SK-N-SH treated with all-trans-retinoic acid at 6 μM for 48 hours (cell line): Measurements from ENCODE around the gene PTGIR.

ENCODE experiments used
- ATAC-seq: fragments of 200-7000 bp; cut with Tn5 transposase; 3 replicates; pipeline ENCODE4 v1.9.1; 2020; ENCODE audit warnings: mild to moderate bottlenecking, moderate library complexity
- ARNTL ChIP-seq: fragments of 450-650 bp; formaldehyde crosslinking; IDR thresholded peaks from 2 replicates; pipeline ENCODE4 v1.5.0; 2020; ENCODE audit warnings: low read depth, mild to moderate bottlenecking, moderate library complexity, borderline replicate concordance
- BACH2 ChIP-seq: fragments of 250-450 bp; sonication (Bioruptor Pico); IDR thresholded peaks from 2 replicates; pipeline ENCODE4 v1.9.0; 2021; ENCODE audit warnings: mild to moderate bottlenecking, borderline replicate concordance
- CREB5 ChIP-seq: fragments of 250-450 bp; sonication (Bioruptor Pico); IDR thresholded peaks from 2 replicates; pipeline ENCODE4 v1.5.1; 2020; ENCODE audit warnings: low read depth, mild to moderate bottlenecking, moderate library complexity
- CSDC2 ChIP-seq: fragments of 250-450 bp; sonication (Bioruptor Pico); IDR thresholded peaks from 2 replicates; pipeline ENCODE4 v1.5.0; 2020; ENCODE audit warnings: mild to moderate bottlenecking, moderate library complexity
- ESRRG ChIP-seq: fragments of 250-450 bp; sonication (Bioruptor Pico); IDR thresholded peaks from 2 replicates; pipeline ENCODE4 v1.6.1; 2021; ENCODE audit warnings: mild to moderate bottlenecking
- GLIS3 ChIP-seq: fragments of 250-450 bp; sonication (Bioruptor Pico); IDR thresholded peaks from 2 replicates; pipeline ENCODE4 v1.5.0; 2020; ENCODE audit warnings: mild to moderate bottlenecking, moderate library complexity
- ISL1 ChIP-seq: fragments of 250-450 bp; sonication (Bioruptor Pico); IDR thresholded peaks from 2 replicates; pipeline ENCODE4 v2.1.2; 2022; ENCODE audit warnings: mild to moderate bottlenecking, moderate library complexity
- OSR1 ChIP-seq: fragments of 250-450 bp; sonication (Bioruptor Pico); IDR thresholded peaks from 2 replicates; pipeline ENCODE4 v1.8.0; 2022; ENCODE audit warnings: moderate library complexity, mild to moderate bottlenecking, inconsistent platforms
- POU6F1 ChIP-seq: fragments of 250-450 bp; sonication (Bioruptor Pico); IDR thresholded peaks from 2 replicates; pipeline ENCODE4 v1.8.0; 2021; ENCODE audit warnings: low read depth, mild to moderate bottlenecking, moderate library complexity, borderline replicate concordance
- PPARA ChIP-seq: fragments of 250-450 bp; sonication (Bioruptor Pico); IDR thresholded peaks from 2 replicates; pipeline ENCODE4 v1.5.0; 2020; ENCODE audit warnings: mild to moderate bottlenecking, borderline replicate concordance
- RARB ChIP-seq: fragments of 250-450 bp; sonication (Bioruptor Pico); IDR thresholded peaks from 2 replicates; pipeline ENCODE4 v1.8.0; 2021; ENCODE audit warnings: mild to moderate bottlenecking, moderate library complexity
- SNAI2 ChIP-seq: fragments of 250-450 bp; sonication (Bioruptor Pico); IDR thresholded peaks from 2 replicates; pipeline ENCODE4 v1.5.0; 2020; ENCODE audit warnings: mild to moderate bottlenecking, moderate library complexity
- TCF4 ChIP-seq: fragments of 250-450 bp; sonication (Bioruptor Pico); IDR thresholded peaks from 2 replicates; pipeline ENCODE4 v1.8.0; 2021; ENCODE audit warnings: mild to moderate bottlenecking, moderate library complexity, borderline replicate concordance
- TOX ChIP-seq: fragments of 250-450 bp; sonication (Bioruptor Pico); IDR thresholded peaks from 2 replicates; pipeline ENCODE4 v1.8.0; 2021; ENCODE audit warnings: mild to moderate bottlenecking, moderate library complexity, borderline replicate concordance
- ZC3H10 ChIP-seq: fragments of 250-450 bp; sonication (Bioruptor Pico); IDR thresholded peaks from 2 replicates; pipeline ENCODE4 v1.5.1; 2021; ENCODE audit warnings: mild to moderate bottlenecking, moderate library complexity
- ZFP3 ChIP-seq: fragments of 250-450 bp; sonication (Bioruptor Pico); IDR thresholded peaks from 2 replicates; pipeline ENCODE4 v1.5.0; 2020; ENCODE audit warnings: mild to moderate bottlenecking, moderate library complexity
- ZFP30 ChIP-seq: fragments of 450-650 bp; formaldehyde crosslinking; IDR thresholded peaks from 2 replicates; pipeline ENCODE4 v1.5.0; 2022; ENCODE audit warnings: mild to moderate bottlenecking, moderate library complexity
- ZNF565 ChIP-seq: fragments of 450-650 bp; formaldehyde crosslinking; conservative IDR thresholded peaks from 2 replicates; pipeline ENCODE4 v1.5.0; 2020; ENCODE audit warnings: low read depth, mild to moderate bottlenecking, moderate library complexity
- ZNF70 ChIP-seq: fragments of 450-650 bp; formaldehyde crosslinking; IDR thresholded peaks from 2 replicates; pipeline ENCODE4 v1.5.0; 2020; ENCODE audit warnings: mild to moderate bottlenecking, moderate library complexity
- ZNF8 ChIP-seq: fragments of 450-650 bp; formaldehyde crosslinking; IDR thresholded peaks from 2 replicates; pipeline ENCODE4 v1.5.0; 2020; ENCODE audit warnings: mild to moderate bottlenecking, moderate library complexity
- TF ChIP-seq, protein P1 (sequence below): fragments of 250-450 bp; sonication (Bioruptor Pico); IDR thresholded peaks from 2 replicates; pipeline ENCODE4 v1.5.1; 2021; ENCODE audit warnings: mild to moderate bottlenecking, moderate library complexity
- TF ChIP-seq, protein P2 (sequence below): fragments of 250-450 bp; sonication (Bioruptor Pico); IDR thresholded peaks from 2 replicates; pipeline ENCODE4 v1.8.0; 2020; ENCODE audit warnings: mild to moderate bottlenecking, moderate library complexity, borderline replicate concordance

Gene PTGIR

GRCh38 chr19:46598372-46598917 lies 26.4 kb downstream of the PTGIR start:
- ATAC-seq = no peak
- TF ChIP-seq BACH2 (no peak), TCF4 (CRISPR knock-in tag) (no peak), ESRRG (CRISPR knock-in tag) (no peak), ZFP30 (CRISPR knock-in tag) (no peak), PPARA (no peak), CREB5 (CRISPR knock-in tag) (no peak), ZNF70 (no peak), POU6F1 (no peak), GLIS3 (no peak), CSDC2 (no peak), ZFP3 (CRISPR knock-in tag) (no peak), RARB (no peak), ZC3H10 (no peak), TOX (no peak), ARNTL (no peak)
- TF ChIP-seq, protein P1, sequence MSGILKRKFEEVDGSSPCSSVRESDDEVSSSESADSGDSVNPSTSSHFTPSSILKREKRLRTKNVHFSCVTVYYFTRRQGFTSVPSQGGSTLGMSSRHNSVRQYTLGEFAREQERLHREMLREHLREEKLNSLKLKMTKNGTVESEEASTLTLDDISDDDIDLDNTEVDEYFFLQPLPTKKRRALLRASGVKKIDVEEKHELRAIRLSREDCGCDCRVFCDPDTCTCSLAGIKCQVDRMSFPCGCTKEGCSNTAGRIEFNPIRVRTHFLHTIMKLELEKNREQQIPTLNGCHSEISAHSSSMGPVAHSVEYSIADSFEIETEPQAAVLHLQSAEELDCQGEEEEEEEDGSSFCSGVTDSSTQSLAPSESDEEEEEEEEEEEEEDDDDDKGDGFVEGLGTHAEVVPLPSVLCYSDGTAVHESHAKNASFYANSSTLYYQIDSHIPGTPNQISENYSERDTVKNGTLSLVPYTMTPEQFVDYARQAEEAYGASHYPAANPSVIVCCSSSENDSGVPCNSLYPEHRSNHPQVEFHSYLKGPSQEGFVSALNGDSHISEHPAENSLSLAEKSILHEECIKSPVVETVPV (CRISPR knock-in tag) = no peak
- TF ChIP-seq, protein P2, sequence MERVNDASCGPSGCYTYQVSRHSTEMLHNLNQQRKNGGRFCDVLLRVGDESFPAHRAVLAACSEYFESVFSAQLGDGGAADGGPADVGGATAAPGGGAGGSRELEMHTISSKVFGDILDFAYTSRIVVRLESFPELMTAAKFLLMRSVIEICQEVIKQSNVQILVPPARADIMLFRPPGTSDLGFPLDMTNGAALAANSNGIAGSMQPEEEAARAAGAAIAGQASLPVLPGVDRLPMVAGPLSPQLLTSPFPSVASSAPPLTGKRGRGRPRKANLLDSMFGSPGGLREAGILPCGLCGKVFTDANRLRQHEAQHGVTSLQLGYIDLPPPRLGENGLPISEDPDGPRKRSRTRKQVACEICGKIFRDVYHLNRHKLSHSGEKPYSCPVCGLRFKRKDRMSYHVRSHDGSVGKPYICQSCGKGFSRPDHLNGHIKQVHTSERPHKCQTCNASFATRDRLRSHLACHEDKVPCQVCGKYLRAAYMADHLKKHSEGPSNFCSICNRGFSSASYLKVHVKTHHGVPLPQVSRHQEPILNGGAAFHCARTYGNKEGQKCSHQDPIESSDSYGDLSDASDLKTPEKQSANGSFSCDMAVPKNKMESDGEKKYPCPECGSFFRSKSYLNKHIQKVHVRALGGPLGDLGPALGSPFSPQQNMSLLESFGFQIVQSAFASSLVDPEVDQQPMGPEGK (CRISPR knock-in tag) = no peak

GRCh38 chr19:46596008-46596407 lies 28.9 kb downstream of the PTGIR start:
- ATAC-seq = no peak
- no peak for TF ChIP-seq CSDC2

- ATAC-seq = no peak
- no peak for TF ChIP-seq POU6F1
- no peak for TF ChIP-seq ESRRG (CRISPR knock-in tag)
- no peak for TF ChIP-seq CSDC2
- no peak for TF ChIP-seq ZNF565
- TF ChIP-seq CREB5 (CRISPR knock-in tag) = no peak
- TF ChIP-seq SNAI2 (CRISPR knock-in tag) = no peak
- no peak for TF ChIP-seq BACH2
These were observed 33.0 kb downstream of the PTGIR start for GRCh38 chr19:46591870-46592269.

- ATAC-seq = no peak
- TF ChIP-seq ZNF70 = no peak
- no peak for TF ChIP-seq ESRRG (CRISPR knock-in tag)
- TF ChIP-seq ZFP30 (CRISPR knock-in tag) = no peak
- TF ChIP-seq ZNF565 = no peak
- TF ChIP-seq, protein P1 (CRISPR knock-in tag) = no peak
- TF ChIP-seq BACH2 = no peak
- no peak for TF ChIP-seq ISL1 (CRISPR knock-in tag)
- no peak for TF ChIP-seq PPARA
- no peak for TF ChIP-seq SNAI2 (CRISPR knock-in tag)
- TF ChIP-seq CSDC2 = no peak
- no peak for TF ChIP-seq GLIS3
- TF ChIP-seq RARB = no peak
- TF ChIP-seq TCF4 (CRISPR knock-in tag) = no peak
- no peak for TF ChIP-seq ZFP3 (CRISPR knock-in tag)
- no peak for TF ChIP-seq TOX
- no peak for TF ChIP-seq OSR1 (CRISPR knock-in tag)
- no peak for TF ChIP-seq ZNF8
- TF ChIP-seq, all 23 proteins: peak for 0
These were observed 33.6 kb downstream of the PTGIR start for GRCh38 chr19:46591254-46591653.
